Ovary (tissue), 9 donors: ENCODE results near the gene FOLR2. TPM values are rescaled to one million over a fixed set of nuclear protein-coding genes. Genes with fewer than 3 reads are reported as not detected.
A peak's percentile ranks its signal among the peaks of the same experiment; 100 is the strongest.

Experiments used
- DNase-seq, 5 donors: peaks; one replicate each; pipeline ENCODE4 v3.0.0-alpha.2; 2019 to 2020
- H3K27ac ChIP-seq, 2 donors: fragments of 200-600 bp; one replicate each; pipeline versions ENCODE4 v1.5.1 to v1.8.0; 2019 to 2022
- H3K27me3 ChIP-seq: fragments of 200-600 bp; one replicate; pipeline ENCODE4 v1.8.0; 2022
- H3K36me3 ChIP-seq: fragments of 200-600 bp; sonication (generic); one replicate; pipeline ENCODE4 v1.5.1; 2019
- H3K4me1 ChIP-seq: one replicate; pipeline ENCODE4 v1.8.1; 2013; ENCODE audit warnings: mild to moderate bottlenecking, moderate library complexity; ENCODE audit not compliant: insufficient read depth
- H3K4me3 ChIP-seq: fragments of 200-600 bp; sonication (generic); one replicate; pipeline ENCODE4 v1.5.1; 2017
- H3K9me3 ChIP-seq, 2 donors: fragments of 200-600 bp in 1 of 2; sonication (generic) in 1 of 2; one replicate each; pipeline versions ENCODE4 v1.5.1 to v1.8.1; 2013 to 2019; ENCODE audit warnings: mild to moderate bottlenecking in 1 of 2, moderate library complexity in 1 of 2
- CTCF ChIP-seq, 3 donors: fragments of 450-650 bp in 2 of 3; fragments of 200-600 bp in 1 of 3; IDR thresholded peaks; one replicate each; pipeline versions ENCODE4 v1.5.1 to v1.8.0; 2016 to 2022; ENCODE audit warnings: antibody characterized with exemption in 3 of 3, mild to moderate bottlenecking in 1 of 3
- EP300 ChIP-seq: sonication (generic); formaldehyde crosslinking; IDR thresholded peaks from one replicate; pipeline ENCODE4 v1.6.1; 2017; ENCODE audit warnings: antibody characterized with exemption
- POLR2A ChIP-seq: fragments of 450-650 bp; IDR thresholded peaks from one replicate; pipeline ENCODE4 v1.6.1; 2017; ENCODE audit warnings: antibody characterized with exemption, mild to moderate bottlenecking, moderate library complexity
- WGBS, 3 donors: extraction: QIAGEN DNeasy Blood & Tissue Kit in 1 of 3; methylation state at CpG; one replicate each; pipeline versions ENCODE4 v1.1.5 to v1.1.7; 2013 to 2017; 5-methylcytosine and 5-hydroxymethylcytosine counted together
- intact Hi-C, 4 donors: fragments of 100-400 bp; cut with DNase I; formaldehyde crosslinking; loops; one replicate each; pipeline versions ENCODE4 v1.11.0 to v1.15.1; 2022 to 2023
- polyA plus RNA-seq, 2 donors: library from polyadenylated mRNA; stranded (reverse); fragments of 200-250 nt in 1 of 2; fragments of 350-450 nt in 1 of 2; fragmentation: Illumina TruSeq in 1 of 2; extraction: RNeasy Lipid Tissue Mini Kit (QIAGEN cat#74804) in 1 of 2; gene quantifications; one replicate each; pipeline ENCODE4 v1.2.3, GENCODE V29; 2013 to 2014
- total RNA-seq, 7 donors: library from RNA; depleted of rRNA in 2 of 7; stranded (reverse); fragments of >200 nt in 2 of 7; fragmentation: NEBNext Ultra II Directional in 3 of 7; extraction: Animal tissue kit (Norgen Biotek cat#: 25700) in 3 of 7; gene quantifications; one replicate each; pipeline versions ENCODE4 v1.1.0 to v1.2.4, GENCODE V29; 2016 to 2023
- donor health status: DM: no; HTN: no; CAD: no; lungs with moderate emphysema.
- donor health status: DM: no; HTN: no; CAD: no.
- donor health status: Bipolar disorder and iron deficiency.
- donor health status: DM: yes; HTN: yes; CAD: no.
- donor health status: DM: no; HTN: no; CAD: no.
- donor health status: DM: yes; HTN: yes; CAD: no.

FOLR2 gene
- total and polyA plus RNA-seq, 9 donors = 2.4 to 45.7 (median 10.1) TPM

GRCh38 chr11:72233056-72233772 lies 16.6 kb downstream of the FOLR2 start:
- DNase-seq = no peak
- Histone ChIP-seq H3K4me1 (no peaks in the 10 kb centered on the region), H3K36me3 (no peaks in the 10 kb centered on the region), H3K4me3 (no peak overlapping the region), H3K27ac (no peak overlapping the region), H3K9me3 (no peaks in the 10 kb centered on the region), H3K27me3 (no peaks in the 10 kb centered on the region)
- intact Hi-C loops = no loop called here
- TF ChIP-seq EP300 (no peak), POLR2A (no peak), CTCF (IDR thresholded peaks at IDR 0.05) (no peak)
- WGBS, 3 donors = 86% methylated on average over 13 of the region's 13 CpGs

- no peaks in the 10 kb centered on the region for H3K36me3 ChIP-seq
- no peak for DNase-seq
- H3K4me1 ChIP-seq = no peaks in the 10 kb centered on the region
- H3K4me3 ChIP-seq = no peak overlapping the region
- no peak overlapping the region for H3K27ac ChIP-seq
- no peaks in the 10 kb centered on the region for H3K27me3 ChIP-seq
- intact Hi-C loops = no loop called here
- 83 to 87% (median 86%) methylated on average over 8 of the region's 8 CpGs for WGBS, 3 donors
- no peaks in the 10 kb centered on the region for H3K9me3 ChIP-seq
- TF ChIP-seq POLR2A (no peak), EP300 (no peak), CTCF (IDR thresholded peaks at IDR 0.05) (no peak)
Observed at GRCh38 chr11:72233773-72234513, 17.3 kb downstream of the FOLR2 start.

- Histone ChIP-seq H3K4me1 (peaks cover 3% of the 10 kb centered on the region), H3K27ac (no peak overlapping the region), H3K27me3 (no peaks in the 10 kb centered on the region), H3K9me3 (no peaks in the 10 kb centered on the region), H3K36me3 (no peaks in the 10 kb centered on the region), H3K4me3 (no peak overlapping the region)
- TF ChIP-seq POLR2A (no peak), CTCF (IDR thresholded peaks at IDR 0.05) (no peak), EP300 (no peak)
- DNase-seq = no peak
- intact Hi-C loops = no loop called here
- 69 to 74% (median 73%) methylated on average over 3 of the region's 3 CpGs for WGBS, 3 donors
Observed at GRCh38 chr11:72234514-72234830, 17.9 kb downstream of the FOLR2 start.

GRCh38 chr11:72234920-72235319 lies 18.3 kb downstream of the FOLR2 start:
- DNase-seq = no peak
- TF ChIP-seq POLR2A (peak; percentile 7), CTCF (IDR thresholded peaks at IDR 0.05) (no peak), EP300 (no peak)
- no peak overlapping the region for H3K4me3 ChIP-seq
- H3K36me3 ChIP-seq = no peaks in the 10 kb centered on the region
- H3K27ac ChIP-seq = no peak overlapping the region
- 82 to 85% (median 84%) methylated on average over 4 of the region's 4 CpGs for WGBS, 3 donors
- no peaks in the 10 kb centered on the region for H3K9me3 ChIP-seq
- intact Hi-C loops = no loop called here
- peaks cover 4% of the 10 kb centered on the region for H3K4me1 ChIP-seq
- no peaks in the 10 kb centered on the region for H3K27me3 ChIP-seq
